PC-9 (cell line): ENCODE measurements around the gene CCDC12. TPM values are rescaled to one million over a fixed set of nuclear protein-coding genes. Genes with fewer than 3 reads are reported as not detected.
A peak's percentile ranks its signal among the peaks of the same experiment; 100 is the strongest.

Experiments
- BruUV-seq: library from RNA; stranded (reverse); fragments of 400-500 nt; replicated peaks from 2 replicates; lab custom pipeline; 2021; lab: Mats Ljungman, UMichigan
- CTCF ChIA-PET: fragments of 300-600 bp; sonication (Branson Sonifier 250); formaldehyde crosslinking; loops from one replicate; lab custom pipeline; 2022; ENCODE audit warnings: antibody characterized with exemption; lab: Charles Lee
- POLR2A ChIA-PET: fragments of 300-600 bp; sonication (Branson Sonifier 250); formaldehyde crosslinking; loops from one replicate; lab custom pipeline; 2022; ENCODE audit warnings: antibody characterized with exemption; ENCODE audit not compliant: unreplicated experiment; lab: Charles Lee
- DNase-seq, 2 experiments: peaks; one replicate each; pipeline versions ENCODE4 v3.0.0 to v3.0.0-alpha.2; 2015 to 2022; ENCODE audit warnings: mixed read lengths in 1 of 2
- H2AFZ ChIP-seq: fragments of 200-600 bp; sonication (generic); 2 replicates; pipeline ENCODE4 v1.8.1; 2017; ENCODE audit warnings: antibody characterized with exemption
- H3F3A ChIP-seq: fragments of 200-600 bp; sonication (generic); 2 replicates; pipeline ENCODE4 v1.8.1; 2017; ENCODE audit warnings: antibody characterized with exemption, mild to moderate bottlenecking, low read depth; ENCODE audit not compliant: insufficient read depth
- H3K27ac ChIP-seq: fragments of 200-600 bp; sonication (generic); 2 replicates; pipeline ENCODE4 v1.6.1; 2016; ENCODE audit warnings: mixed run types
- H3K27me3 ChIP-seq: fragments of 200-600 bp; sonication (generic); 2 replicates; pipeline ENCODE4 v1.6.1; 2016; ENCODE audit warnings: low read depth, mixed run types; ENCODE audit not compliant: insufficient read depth
- H3K36me3 ChIP-seq: fragments of 200-600 bp; sonication (generic); 2 replicates; pipeline ENCODE4 v1.6.1; 2016; ENCODE audit warnings: low read depth, mixed run types
- H3K4me1 ChIP-seq: fragments of 200-600 bp; sonication (generic); replicated peaks from 2 replicates; pipeline ENCODE4 v1.6.1; 2016; ENCODE audit warnings: mixed run types; ENCODE audit not compliant: insufficient read depth
- H3K4me2 ChIP-seq: fragments of 200-600 bp; sonication (generic); 2 replicates; pipeline ENCODE4 v1.6.1; 2017; ENCODE audit warnings: mixed run types
- H3K4me3 ChIP-seq: fragments of 200-600 bp; sonication (generic); 2 replicates; pipeline ENCODE4 v1.6.1; 2016; ENCODE audit warnings: mixed run types
- H3K79me2 ChIP-seq: fragments of 200-600 bp; sonication (generic); 2 replicates; pipeline ENCODE4 v1.6.1; 2017; ENCODE audit warnings: low read depth, mixed run types
- H3K9me2 ChIP-seq: fragments of 200-600 bp; sonication (generic); 2 replicates; pipeline ENCODE4 v1.8.1; 2017; ENCODE audit warnings: mild to moderate bottlenecking; ENCODE audit not compliant: insufficient read depth
- H3K9me3 ChIP-seq: fragments of 200-600 bp; sonication (generic); 2 replicates; pipeline ENCODE4 v1.8.1; 2016; ENCODE audit warnings: low read depth; ENCODE audit not compliant: insufficient read depth
- H4K20me1 ChIP-seq: fragments of 200-600 bp; sonication (generic); 2 replicates; pipeline ENCODE4 v1.8.1; 2017; ENCODE audit not compliant: insufficient read depth
- CTCF ChIP-seq: fragments of 200-600 bp; sonication (generic); conservative IDR thresholded peaks from 2 replicates; pipeline ENCODE4 v1.6.1; 2017; ENCODE audit warnings: mixed run types, antibody characterized with exemption, mild to moderate bottlenecking, moderate library complexity
- EZH2 ChIP-seq: fragments of 200-600 bp; sonication (generic); IDR thresholded peaks from 2 replicates; pipeline ENCODE4 v1.8.0; 2017; ENCODE audit warnings: antibody characterized with exemption, low read depth
- intact Hi-C: fragments of 100-400 bp; cut with micrococcal nuclease; formaldehyde crosslinking; loops from one replicate; pipeline ENCODE4 v1.10.0; 2022; ENCODE audit not compliant: unreplicated experiment
- total RNA-seq: library from RNA; stranded (reverse); gene quantifications from 2 replicates; pipeline ENCODE4 v1.2.3, GENCODE V29; 2021

CCDC12 gene
- total RNA-seq, 1 experiment from 2014 or later, result 39.3 TPM

- H3K9me3 ChIP-seq, result no peaks in the 10 kb centered on the region
- no peaks in the 10 kb centered on the region for H4K20me1 ChIP-seq
- DNase-seq, result no peak
- H3K4me3 ChIP-seq, result no peak overlapping the region
- no peaks in the 10 kb centered on the region for H3K36me3 ChIP-seq
- intact Hi-C loops, result no loop called here
- TF ChIP-seq EZH2 (no peak), CTCF (no peak)
- no peak overlapping the region for H3K4me2 ChIP-seq
- peaks cover 24% of the 10 kb centered on the region for H3K4me1 ChIP-seq
- H3K27me3 ChIP-seq, result no peaks in the 10 kb centered on the region
- no peak overlapping the region for H3K27ac ChIP-seq
- CTCF ChIA-PET, result no interaction called here
- POLR2A ChIA-PET, result no interaction called here
- peaks cover 7% of the 10 kb centered on the region; the same call in 1 of the 2 replicates for H3F3A ChIP-seq
- H3K9me2 ChIP-seq, result no peaks in the 10 kb centered on the region
- BruUV-seq, result no TSS peak
- peaks cover 9% of the 10 kb centered on the region for H3K79me2 ChIP-seq
- H2AFZ ChIP-seq, result no peak overlapping the region
Measured at GRCh38 chr3:46985588-46985987, 9.0 kb upstream of the CCDC12 start.

- CTCF ChIA-PET, result no interaction called here
- H3K36me3 ChIP-seq, result no peaks in the 10 kb centered on the region
Measured at GRCh38 chr3:46984591-46985459, 8.3 kb upstream of the CCDC12 start.

GRCh38 chr3:46982546-46982945, 6.0 kb upstream of the CCDC12 start:
- Histone ChIP-seq H4K20me1 (no peaks in the 10 kb centered on the region), H3K27me3 (no peaks in the 10 kb centered on the region), H2AFZ (no peak overlapping the region), H3K27ac (peak overlapping the region; percentile 12; the same call in 1 of the 2 replicates), H3K79me2 (peaks cover 15% of the 10 kb centered on the region), H3K4me3 (peak overlapping the region; percentile 48; the same call in 1 of the 2 replicates), H3K36me3 (no peaks in the 10 kb centered on the region), H3K4me1 (peaks cover 43% of the 10 kb centered on the region), H3K9me2 (no peaks in the 10 kb centered on the region), H3K4me2 (peak overlapping the region; percentile 86), H3F3A (peaks cover 13% of the 10 kb centered on the region), H3K9me3 (no peaks in the 10 kb centered on the region)
- ChIA-PET CTCF (interaction anchor here (0.6 to 2.0 kb wide), 2 partner anchors 47 to 99 kb away, joined by 3 to 11 read pairs; no protein-coding TSS in a partner anchor), POLR2A (no interaction called here)
- no TSS peak for BruUV-seq
- intact Hi-C loops, result no loop called here
- TF ChIP-seq EZH2, result no peak
- no peak for TF ChIP-seq CTCF
- DNase-seq, result no peak

More at GRCh38 chr3:46984591-46985459, 8.3 kb upstream of the CCDC12 start:
- Histone ChIP-seq H4K20me1 (no peaks in the 10 kb centered on the region), H3K9me3 (no peaks in the 10 kb centered on the region), H3K4me1 (peaks cover 29% of the 10 kb centered on the region), H3K27ac (no peak overlapping the region), H2AFZ (no peak overlapping the region), H3K79me2 (peaks cover 15% of the 10 kb centered on the region), H3K4me3 (no peak overlapping the region), H3K27me3 (no peaks in the 10 kb centered on the region), H3F3A (peaks cover 7% of the 10 kb centered on the region; the same call in 1 of the 2 replicates), H3K9me2 (no peaks in the 10 kb centered on the region), H3K4me2 (no peak overlapping the region)
- no TSS peak for BruUV-seq
- no peak for DNase-seq
- TF ChIP-seq CTCF (no peak), EZH2 (no peak)
- intact Hi-C loops, result no loop called here
- POLR2A ChIA-PET, result interaction anchor here (0.6 kb wide), 1 partner anchor 1012 kb away, joined by 4 read pairs; no protein-coding TSS in a partner anchor
